Measurements from ENCODE around the gene MYO5B. TPM values are rescaled to one million over a fixed set of nuclear protein-coding genes. Genes with fewer than 3 reads are reported as not detected.

The MYO5B gene
- total RNA-seq, 1 donor from 2014 or later, result 6.7 TPM

DNA sequence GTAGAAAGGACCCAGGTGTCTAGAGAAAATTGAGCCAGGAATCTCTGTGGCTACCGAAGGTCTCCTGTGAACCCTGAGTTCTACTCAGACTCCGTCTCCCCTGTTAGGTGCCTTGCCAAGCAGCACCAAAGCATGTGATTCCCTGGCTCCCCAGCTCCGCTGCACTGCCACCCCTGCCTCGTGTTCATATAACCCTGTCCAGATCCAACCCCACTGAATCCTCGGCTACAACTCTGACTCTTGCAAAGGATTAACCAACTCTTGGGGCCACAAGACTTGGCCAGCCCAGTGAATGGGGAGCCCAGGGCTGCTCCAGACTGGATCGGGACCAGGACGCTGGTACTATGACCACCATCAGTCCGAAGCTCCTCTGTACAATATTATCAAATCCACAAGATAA, 344.3 kb downstream of the MYO5B start:
- no peaks in the 10 kb centered on the region for H3K9me3 ChIP-seq (ENCODE audit: low read depth)
- H3K79me2 ChIP-seq (ENCODE audit: low read depth), result no peaks in the 10 kb centered on the region
- no peaks in the 10 kb centered on the region for H4K20me1 ChIP-seq (ENCODE audit: low read depth)
- H3K4me2 ChIP-seq, result no peak overlapping the region
- TF ChIP-seq EZH2 (IDR thresholded peaks at IDR 0.05), result no peak
- no peak for TF ChIP-seq EZH2phosphoT487 (IDR thresholded peaks at IDR 0.05)
- TF ChIP-seq, protein P1, sequence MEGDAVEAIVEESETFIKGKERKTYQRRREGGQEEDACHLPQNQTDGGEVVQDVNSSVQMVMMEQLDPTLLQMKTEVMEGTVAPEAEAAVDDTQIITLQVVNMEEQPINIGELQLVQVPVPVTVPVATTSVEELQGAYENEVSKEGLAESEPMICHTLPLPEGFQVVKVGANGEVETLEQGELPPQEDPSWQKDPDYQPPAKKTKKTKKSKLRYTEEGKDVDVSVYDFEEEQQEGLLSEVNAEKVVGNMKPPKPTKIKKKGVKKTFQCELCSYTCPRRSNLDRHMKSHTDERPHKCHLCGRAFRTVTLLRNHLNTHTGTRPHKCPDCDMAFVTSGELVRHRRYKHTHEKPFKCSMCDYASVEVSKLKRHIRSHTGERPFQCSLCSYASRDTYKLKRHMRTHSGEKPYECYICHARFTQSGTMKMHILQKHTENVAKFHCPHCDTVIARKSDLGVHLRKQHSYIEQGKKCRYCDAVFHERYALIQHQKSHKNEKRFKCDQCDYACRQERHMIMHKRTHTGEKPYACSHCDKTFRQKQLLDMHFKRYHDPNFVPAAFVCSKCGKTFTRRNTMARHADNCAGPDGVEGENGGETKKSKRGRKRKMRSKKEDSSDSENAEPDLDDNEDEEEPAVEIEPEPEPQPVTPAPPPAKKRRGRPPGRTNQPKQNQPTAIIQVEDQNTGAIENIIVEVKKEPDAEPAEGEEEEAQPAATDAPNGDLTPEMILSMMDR (IDR thresholded peaks at IDR 0.05), result no peak
- no peaks in the 10 kb centered on the region for H3K9me3 Mint-ChIP-seq
- no peak overlapping the region for H3K4me3 Mint-ChIP-seq
- H3K9ac ChIP-seq, result no peak overlapping the region
- H3K36me3 Mint-ChIP-seq, result peaks cover 6% of the 10 kb centered on the region
- no peaks in the 10 kb centered on the region for H3K27me3 ChIP-seq
- H2AFZ ChIP-seq (replicated peaks), result no peak overlapping the region
- no peak overlapping the region for H3K27ac Mint-ChIP-seq
- no peak overlapping the region for H3K4me3 ChIP-seq
- H3K4me1 ChIP-seq, result peaks cover 21% of the 10 kb centered on the region
- DNase-seq (ENCODE audit: low spot score), result no peak
- H3F3A ChIP-seq (ENCODE audit: low read depth), result no peaks in the 10 kb centered on the region
- H3K4me1 Mint-ChIP-seq, result peaks cover 45% of the 10 kb centered on the region
- peaks cover 20% of the 10 kb centered on the region for H3K27me3 Mint-ChIP-seq (ENCODE audit: insufficient read depth, low read depth)
- H3K36me3 ChIP-seq, result no peaks in the 10 kb centered on the region
- H3K27ac ChIP-seq, result no peak overlapping the region

DNA sequence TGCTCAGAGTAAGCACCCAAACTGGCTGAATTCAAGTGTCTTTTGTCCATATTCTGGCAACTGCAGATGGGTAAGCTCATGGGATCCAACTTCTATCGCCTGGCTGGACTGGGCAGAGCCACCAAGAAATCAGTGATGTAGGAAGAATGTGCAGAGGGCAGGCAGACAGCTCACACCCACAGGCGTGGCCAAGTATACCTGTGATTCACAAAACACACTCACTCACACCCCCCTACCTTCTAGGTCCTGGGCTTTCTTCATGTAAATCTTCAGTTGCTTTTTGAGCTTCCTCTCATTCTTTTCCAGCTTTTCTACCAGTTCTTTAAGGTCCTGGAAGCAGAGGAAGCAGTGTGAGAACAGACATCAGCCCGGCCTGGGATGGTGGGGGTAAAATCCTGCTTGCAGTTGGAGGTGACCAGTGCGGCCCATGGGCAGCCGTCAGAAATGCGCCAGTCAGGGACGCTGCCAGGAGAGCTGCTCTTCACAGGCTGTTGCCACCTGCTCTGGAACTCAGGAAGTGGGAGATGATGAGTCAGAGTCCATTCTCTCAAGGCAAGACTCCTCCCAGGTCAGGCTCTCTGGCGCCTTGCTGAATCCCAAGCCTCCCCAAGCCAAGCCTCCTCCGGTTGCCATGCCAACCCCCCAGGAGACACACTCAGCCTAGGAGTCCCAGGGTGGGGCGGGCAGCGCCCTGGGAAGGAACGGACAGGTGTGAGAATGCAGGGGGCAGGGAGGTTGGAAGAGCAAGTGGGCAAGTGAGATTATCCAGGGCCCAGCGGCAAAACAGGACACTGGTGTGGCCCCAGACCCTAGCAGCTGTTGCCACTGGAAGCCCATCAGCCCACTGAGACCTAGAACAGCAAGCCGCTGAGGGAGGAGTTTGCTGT, 345.4 kb downstream of the MYO5B start:
- Mint-ChIP-seq H3K4me3 (no peak overlapping the region), H3K27me3 (ENCODE audit: insufficient read depth, low read depth) (peaks cover 23% of the 10 kb centered on the region), H3K9me3 (no peaks in the 10 kb centered on the region), H3K27ac (no peak overlapping the region), H3K36me3 (peaks cover 6% of the 10 kb centered on the region), H3K4me1 (peaks cover 54% of the 10 kb centered on the region)
- no peaks in the 10 kb centered on the region for H3F3A ChIP-seq (ENCODE audit: low read depth)
- no peaks in the 10 kb centered on the region for H4K20me1 ChIP-seq (ENCODE audit: low read depth)
- peak; percentile 53 for DNase-seq (ENCODE audit: low spot score)
- TF ChIP-seq, protein P1 (IDR thresholded peaks at IDR 0.05), result no peak
- no peak for TF ChIP-seq EZH2 (IDR thresholded peaks at IDR 0.05)
- no peak for TF ChIP-seq EZH2phosphoT487 (IDR thresholded peaks at IDR 0.05)
- no peak overlapping the region for H3K9ac ChIP-seq
- H3K79me2 ChIP-seq (ENCODE audit: low read depth), result no peaks in the 10 kb centered on the region
- no peaks in the 10 kb centered on the region for H3K36me3 ChIP-seq
- H3K4me2 ChIP-seq, result no peak overlapping the region
- no peak overlapping the region for H3K4me3 ChIP-seq
- H3K27ac ChIP-seq, result no peak overlapping the region
- H3K9me3 ChIP-seq (ENCODE audit: low read depth), result no peaks in the 10 kb centered on the region
- no peak overlapping the region for H2AFZ ChIP-seq (replicated peaks)
- H3K4me1 ChIP-seq, result peaks cover 30% of the 10 kb centered on the region
- H3K27me3 ChIP-seq, result no peaks in the 10 kb centered on the region

DNA sequence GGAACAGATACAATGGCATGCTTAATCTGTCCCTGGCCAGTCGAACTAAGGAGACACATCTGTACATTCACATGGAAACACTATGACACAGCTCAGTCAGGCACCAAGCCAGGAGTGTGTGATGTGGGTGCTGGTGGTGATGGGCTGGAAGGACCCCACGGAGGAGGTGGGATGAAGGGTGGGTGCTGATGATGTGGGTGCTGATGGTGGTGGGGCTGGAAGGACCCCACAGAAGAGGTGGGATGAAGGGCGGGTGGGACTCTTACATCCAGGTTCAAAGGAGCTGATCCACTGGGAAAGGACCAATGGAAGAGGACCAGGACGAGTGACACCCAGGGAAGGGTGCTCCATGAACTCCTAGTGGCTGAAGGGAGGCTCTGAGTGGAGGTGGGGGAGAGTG, 346.8 kb downstream of the MYO5B start:
- no peaks in the 10 kb centered on the region for H3F3A ChIP-seq (ENCODE audit: low read depth)
- H3K4me3 ChIP-seq, result no peak overlapping the region
- no peak overlapping the region for H3K27ac ChIP-seq
- no peaks in the 10 kb centered on the region for H3K9me3 ChIP-seq (ENCODE audit: low read depth)
- DNase-seq (ENCODE audit: low spot score), result no peak
- no peaks in the 10 kb centered on the region for H3K36me3 ChIP-seq
- Mint-ChIP-seq H3K9me3 (no peaks in the 10 kb centered on the region), H3K27ac (no peak overlapping the region), H3K4me3 (no peak overlapping the region), H3K27me3 (ENCODE audit: insufficient read depth, low read depth) (peaks cover 23% of the 10 kb centered on the region), H3K4me1 (peaks cover 54% of the 10 kb centered on the region), H3K36me3 (peaks cover 6% of the 10 kb centered on the region)
- no peak overlapping the region for H2AFZ ChIP-seq (replicated peaks)
- H3K9ac ChIP-seq, result no peak overlapping the region
- no peaks in the 10 kb centered on the region for H3K27me3 ChIP-seq
- no peaks in the 10 kb centered on the region for H4K20me1 ChIP-seq (ENCODE audit: low read depth)
- TF ChIP-seq EZH2phosphoT487 (IDR thresholded peaks at IDR 0.05), result no peak
- TF ChIP-seq, protein P1 (IDR thresholded peaks at IDR 0.05), result no peak
- no peak for TF ChIP-seq EZH2 (IDR thresholded peaks at IDR 0.05)
- no peak overlapping the region for H3K4me2 ChIP-seq
- no peaks in the 10 kb centered on the region for H3K79me2 ChIP-seq (ENCODE audit: low read depth)
- peaks cover 30% of the 10 kb centered on the region for H3K4me1 ChIP-seq
